ENCODE results near the gene ADD2.

The ADD2 gene

GRCh38 chr2:70784320-70784719 lies 16.3 kb upstream of the ADD2 start:
- no peak overlapping the region for H2BK15ac ChIP-seq (ENCODE audit: low read depth, poor library complexity, severe bottlenecking)
- no peaks in the 10 kb centered on the region for H3K79me1 ChIP-seq (replicated peaks; ENCODE audit: low read length, poor library complexity, severe bottlenecking)
- no peak overlapping the region for H2BK120ac ChIP-seq (ENCODE audit: low read depth, low read length)
- H3K4me2 ChIP-seq (ENCODE audit: low read length, poor library complexity, severe bottlenecking), result no peak overlapping the region
- H2BK5ac ChIP-seq (ENCODE audit: low read depth, low read length, poor library complexity, severe bottlenecking), result no peak overlapping the region
- no peak overlapping the region for H3K27ac ChIP-seq (ENCODE audit: low read length, poor library complexity, severe bottlenecking)
- H3K27me3 ChIP-seq (ENCODE audit: control insufficient read depth in 1 of 2, insufficient read depth in 1 of 2, low read length in 2 of 2), result peaks cover 35 to 38% of the 10 kb centered on the region in 2 experiments
- no peak overlapping the region for H2BK12ac ChIP-seq (ENCODE audit: low read length in 2 of 2)
- H3K23ac ChIP-seq (ENCODE audit: low read length in 2 of 2), result no peak overlapping the region
- no peak overlapping the region for H3K18ac ChIP-seq (ENCODE audit: low read depth in 1 of 2, low read length in 2 of 2)
- no peak overlapping the region for H3K4me3 ChIP-seq (ENCODE audit: insufficient read depth in 1 of 2, low read depth in 1 of 2, low read length in 2 of 2)
- no peak overlapping the region for H3K14ac ChIP-seq (ENCODE audit: low read length in 2 of 2)
- DNase-seq, result no peak
- H3K4ac ChIP-seq (ENCODE audit: low read depth in 1 of 2, low read length in 2 of 2), result no peak overlapping the region
- no peaks in the 10 kb centered on the region for H3K36me3 ChIP-seq (ENCODE audit: control insufficient read depth in 1 of 2, insufficient read depth in 2 of 2, low read depth in 1 of 2, low read length in 2 of 2)
- WGBS, result 88% methylated on average over 1 of the region's 2 CpGs
- no peak overlapping the region for H4K8ac ChIP-seq (ENCODE audit: low read length)
- no peak overlapping the region for H3K9ac ChIP-seq (ENCODE audit: low read length)
- no peak overlapping the region for H2AFZ ChIP-seq (ENCODE audit: low read depth, low read length)
- H4K91ac ChIP-seq (ENCODE audit: low read length), result no peak overlapping the region
- no peaks in the 10 kb centered on the region for H3K4me1 ChIP-seq (ENCODE audit: control insufficient read depth, insufficient read depth, low read depth, low read length)
- no peaks in the 10 kb centered on the region for H3K9me3 ChIP-seq (ENCODE audit: control insufficient read depth, low read length)
- H2AK5ac ChIP-seq (ENCODE audit: low read length, severe bottlenecking), result no peak overlapping the region

- Histone ChIP-seq H2BK15ac (ENCODE audit: low read depth, poor library complexity, severe bottlenecking) (no peak overlapping the region), H3K79me1 (replicated peaks; ENCODE audit: low read length, poor library complexity, severe bottlenecking) (no peaks in the 10 kb centered on the region), H3K4me1 (ENCODE audit: control insufficient read depth, insufficient read depth, low read depth, low read length) (no peaks in the 10 kb centered on the region), H2BK5ac (ENCODE audit: low read depth, low read length, poor library complexity, severe bottlenecking) (no peak overlapping the region), H2AFZ (ENCODE audit: low read depth, low read length) (no peak overlapping the region), H3K27ac (ENCODE audit: low read length, poor library complexity, severe bottlenecking) (no peak overlapping the region), H3K4me3 (ENCODE audit: insufficient read depth in 1 of 2, low read depth in 1 of 2, low read length in 2 of 2) (no peak overlapping the region), H3K27me3 (ENCODE audit: control insufficient read depth in 1 of 2, insufficient read depth in 1 of 2, low read length in 2 of 2) (peaks cover 17 to 20% of the 10 kb centered on the region in 2 experiments), H3K23ac (ENCODE audit: low read length in 2 of 2) (no peak overlapping the region), H4K8ac (ENCODE audit: low read length) (no peak overlapping the region), H3K18ac (ENCODE audit: low read depth in 1 of 2, low read length in 2 of 2) (no peak overlapping the region), H3K36me3 (ENCODE audit: control insufficient read depth in 1 of 2, insufficient read depth in 2 of 2, low read depth in 1 of 2, low read length in 2 of 2) (no peaks in the 10 kb centered on the region), H3K4me2 (ENCODE audit: low read length, poor library complexity, severe bottlenecking) (no peak overlapping the region), H3K9ac (ENCODE audit: low read length) (no peak overlapping the region), H3K14ac (ENCODE audit: low read length in 2 of 2) (no peak overlapping the region), H2BK12ac (ENCODE audit: low read length in 2 of 2) (no peak overlapping the region), H2BK120ac (ENCODE audit: low read depth, low read length) (no peak overlapping the region), H2AK5ac (ENCODE audit: low read length, severe bottlenecking) (no peak overlapping the region), H4K91ac (ENCODE audit: low read length) (no peak overlapping the region), H3K9me3 (ENCODE audit: control insufficient read depth, low read length) (peaks cover 4% of the 10 kb centered on the region), H3K4ac (ENCODE audit: low read depth in 1 of 2, low read length in 2 of 2) (no peak overlapping the region)
- WGBS, result 75% methylated on average over 8 of the region's 8 CpGs
- DNase-seq, result no peak
These were observed 12.0 kb upstream of the ADD2 start for GRCh38 chr2:70779911-70780545.

GRCh38 chr2:70779491-70779890 lies 11.5 kb upstream of the ADD2 start:
- H2BK15ac ChIP-seq (ENCODE audit: low read depth, poor library complexity, severe bottlenecking), result no peak overlapping the region
- H2AFZ ChIP-seq (ENCODE audit: low read depth, low read length), result no peak overlapping the region
- no peak overlapping the region for H3K4ac ChIP-seq (ENCODE audit: low read depth in 1 of 2, low read length in 2 of 2)
- no peak overlapping the region for H3K14ac ChIP-seq (ENCODE audit: low read length in 2 of 2)
- H3K9me3 ChIP-seq (ENCODE audit: control insufficient read depth, low read length), result peaks cover 4% of the 10 kb centered on the region
- no peak overlapping the region for H3K9ac ChIP-seq (ENCODE audit: low read length)
- H2BK12ac ChIP-seq (ENCODE audit: low read length in 2 of 2), result no peak overlapping the region
- H3K27me3 ChIP-seq (ENCODE audit: control insufficient read depth in 1 of 2, insufficient read depth in 1 of 2, low read length in 2 of 2), result peaks cover 18 to 20% of the 10 kb centered on the region in 2 experiments
- H2BK120ac ChIP-seq (ENCODE audit: low read depth, low read length), result no peak overlapping the region
- H3K36me3 ChIP-seq (ENCODE audit: control insufficient read depth in 1 of 2, insufficient read depth in 2 of 2, low read depth in 1 of 2, low read length in 2 of 2), result no peaks in the 10 kb centered on the region
- H3K4me3 ChIP-seq (ENCODE audit: insufficient read depth in 1 of 2, low read depth in 1 of 2, low read length in 2 of 2), result no peak overlapping the region
- no peak for DNase-seq
- 69% methylated on average over 3 of the region's 3 CpGs for WGBS
- H3K18ac ChIP-seq (ENCODE audit: low read depth in 1 of 2, low read length in 2 of 2), result no peak overlapping the region
- no peak overlapping the region for H2AK5ac ChIP-seq (ENCODE audit: low read length, severe bottlenecking)
- no peak overlapping the region for H3K4me2 ChIP-seq (ENCODE audit: low read length, poor library complexity, severe bottlenecking)
- H4K8ac ChIP-seq (ENCODE audit: low read length), result no peak overlapping the region
- H3K27ac ChIP-seq (ENCODE audit: low read length, poor library complexity, severe bottlenecking), result no peak overlapping the region
- no peaks in the 10 kb centered on the region for H3K4me1 ChIP-seq (ENCODE audit: control insufficient read depth, insufficient read depth, low read depth, low read length)
- H3K23ac ChIP-seq (ENCODE audit: low read length in 2 of 2), result no peak overlapping the region
- no peaks in the 10 kb centered on the region for H3K79me1 ChIP-seq (replicated peaks; ENCODE audit: low read length, poor library complexity, severe bottlenecking)
- no peak overlapping the region for H2BK5ac ChIP-seq (ENCODE audit: low read depth, low read length, poor library complexity, severe bottlenecking)
- no peak overlapping the region for H4K91ac ChIP-seq (ENCODE audit: low read length)

- Histone ChIP-seq H3K4me1 (ENCODE audit: control insufficient read depth, insufficient read depth, low read depth, low read length) (no peaks in the 10 kb centered on the region), H3K9me3 (ENCODE audit: control insufficient read depth, low read length) (peaks cover 4% of the 10 kb centered on the region), H3K79me1 (replicated peaks; ENCODE audit: low read length, poor library complexity, severe bottlenecking) (no peaks in the 10 kb centered on the region), H3K4me3 (ENCODE audit: insufficient read depth in 1 of 2, low read depth in 1 of 2, low read length in 2 of 2) (no peak overlapping the region), H2BK120ac (ENCODE audit: low read depth, low read length) (no peak overlapping the region), H4K91ac (ENCODE audit: low read length) (no peak overlapping the region), H3K36me3 (ENCODE audit: control insufficient read depth in 1 of 2, insufficient read depth in 2 of 2, low read depth in 1 of 2, low read length in 2 of 2) (no peaks in the 10 kb centered on the region), H3K4me2 (ENCODE audit: low read length, poor library complexity, severe bottlenecking) (no peak overlapping the region), H2AFZ (ENCODE audit: low read depth, low read length) (no peak overlapping the region), H3K27me3 (ENCODE audit: control insufficient read depth in 1 of 2, insufficient read depth in 1 of 2, low read length in 2 of 2) (peaks cover 20 to 22% of the 10 kb centered on the region in 2 experiments), H2BK15ac (ENCODE audit: low read depth, poor library complexity, severe bottlenecking) (no peak overlapping the region), H3K23ac (ENCODE audit: low read length in 2 of 2) (no peak overlapping the region), H2BK5ac (ENCODE audit: low read depth, low read length, poor library complexity, severe bottlenecking) (no peak overlapping the region), H3K27ac (ENCODE audit: low read length, poor library complexity, severe bottlenecking) (no peak overlapping the region), H4K8ac (ENCODE audit: low read length) (no peak overlapping the region), H3K18ac (ENCODE audit: low read depth in 1 of 2, low read length in 2 of 2) (no peak overlapping the region), H3K9ac (ENCODE audit: low read length) (no peak overlapping the region), H2BK12ac (ENCODE audit: low read length in 2 of 2) (no peak overlapping the region), H3K4ac (ENCODE audit: low read depth in 1 of 2, low read length in 2 of 2) (no peak overlapping the region), H2AK5ac (ENCODE audit: low read length, severe bottlenecking) (no peak overlapping the region), H3K14ac (ENCODE audit: low read length in 2 of 2) (no peak overlapping the region)
- DNase-seq, result no peak
- WGBS, result 83% methylated on average over 1 of the region's 1 CpG
These were observed 10.7 kb upstream of the ADD2 start for GRCh38 chr2:70778676-70779075.

All from mesenchymal stem cell (in vitro differentiated cells and primary cell).